ENCODE results near the gene TARP.

The TARP gene

GRCh38 chr7:38273286-38273995, at the start of gene TARP:
TARP (minus strand) TSS chr7:38273636.
- DNase-seq = no peak

- DNase-seq = no peak
These were observed 49.7 kb upstream of the TARP start for GRCh38 chr7:38323156-38323555.

GRCh38 chr7:38322461-38322860, 49.0 kb upstream of the TARP start:
- DNase-seq = no peak

- DNase-seq = no peak
These were observed 48.5 kb upstream of the TARP start for GRCh38 chr7:38321967-38322366.

- no peak for DNase-seq
These were observed 48.1 kb upstream of the TARP start for GRCh38 chr7:38321515-38321944.

GRCh38 chr7:38321050-38321449, 47.6 kb upstream of the TARP start:
- no peak for DNase-seq

GRCh38 chr7:38319873-38320272, 46.4 kb upstream of the TARP start:
- DNase-seq = no peak

- peak; percentile 48 for DNase-seq
These were observed 45.5 kb upstream of the TARP start for GRCh38 chr7:38318803-38319416.

- no peak for DNase-seq
These were observed 44.8 kb upstream of the TARP start for GRCh38 chr7:38318241-38318640.

- peak; percentile 79 for DNase-seq
These were observed 44.1 kb upstream of the TARP start for GRCh38 chr7:38317515-38317914.

- DNase-seq = no peak
These were observed 43.4 kb upstream of the TARP start for GRCh38 chr7:38316733-38317360.

- no peak for DNase-seq
These were observed 42.0 kb upstream of the TARP start for GRCh38 chr7:38315410-38315809.

- no peak for DNase-seq
These were observed 39.4 kb upstream of the TARP start for GRCh38 chr7:38312821-38313220.

- DNase-seq = no peak
These were observed 38.0 kb upstream of the TARP start for GRCh38 chr7:38311329-38311937.

- no peak for DNase-seq
These were observed 37.2 kb upstream of the TARP start for GRCh38 chr7:38310591-38311101.

GRCh38 chr7:38309555-38309954, 36.1 kb upstream of the TARP start:
- DNase-seq = peak; percentile 50

GRCh38 chr7:38308140-38308539, 34.7 kb upstream of the TARP start:
- no peak for DNase-seq

GRCh38 chr7:38307640-38308039, 34.2 kb upstream of the TARP start:
- no peak for DNase-seq

GRCh38 chr7:38306914-38307313, 33.5 kb upstream of the TARP start:
- peak; percentile 66 for DNase-seq

GRCh38 chr7:38306171-38306570, 32.7 kb upstream of the TARP start:
- no peak for DNase-seq

GRCh38 chr7:38303866-38304265, 30.4 kb upstream of the TARP start:
- no peak for DNase-seq

- DNase-seq = peak; percentile 47
These were observed 26.7 kb upstream of the TARP start for GRCh38 chr7:38300175-38300574.

- no peak for DNase-seq
These were observed 26.0 kb upstream of the TARP start for GRCh38 chr7:38299275-38299931.

All from CD4-positive, alpha-beta T cell treated with Interleukin-15 for 1 hour (primary cell).